ENCODE measurements around the gene SMAP2.

GRCh38 chr1:40397258-40397657 is 23.7 kb downstream of the SMAP2 start:
- TF ChIP-seq, protein P1, sequence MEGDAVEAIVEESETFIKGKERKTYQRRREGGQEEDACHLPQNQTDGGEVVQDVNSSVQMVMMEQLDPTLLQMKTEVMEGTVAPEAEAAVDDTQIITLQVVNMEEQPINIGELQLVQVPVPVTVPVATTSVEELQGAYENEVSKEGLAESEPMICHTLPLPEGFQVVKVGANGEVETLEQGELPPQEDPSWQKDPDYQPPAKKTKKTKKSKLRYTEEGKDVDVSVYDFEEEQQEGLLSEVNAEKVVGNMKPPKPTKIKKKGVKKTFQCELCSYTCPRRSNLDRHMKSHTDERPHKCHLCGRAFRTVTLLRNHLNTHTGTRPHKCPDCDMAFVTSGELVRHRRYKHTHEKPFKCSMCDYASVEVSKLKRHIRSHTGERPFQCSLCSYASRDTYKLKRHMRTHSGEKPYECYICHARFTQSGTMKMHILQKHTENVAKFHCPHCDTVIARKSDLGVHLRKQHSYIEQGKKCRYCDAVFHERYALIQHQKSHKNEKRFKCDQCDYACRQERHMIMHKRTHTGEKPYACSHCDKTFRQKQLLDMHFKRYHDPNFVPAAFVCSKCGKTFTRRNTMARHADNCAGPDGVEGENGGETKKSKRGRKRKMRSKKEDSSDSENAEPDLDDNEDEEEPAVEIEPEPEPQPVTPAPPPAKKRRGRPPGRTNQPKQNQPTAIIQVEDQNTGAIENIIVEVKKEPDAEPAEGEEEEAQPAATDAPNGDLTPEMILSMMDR (IDR thresholded peaks at IDR 0.05) = no peak
- TF ChIP-seq POLR2A (IDR thresholded peaks at IDR 0.05; ENCODE audit: low read depth) (no peak), POLR2AphosphoS5 (IDR thresholded peaks at IDR 0.05) (no peak)
